OCI-LY3 (cell line): ENCODE measurements around the gene DHX29.

ENCODE experiments used
- CTCF ChIP-seq: fragments of 200-600, 300-600 bp; sonication (generic); IDR thresholded peaks from 2 replicates; pipeline ENCODE4 v1.5.1; 2014; ENCODE audit warnings: antibody characterized with exemption, low read length, low read depth
- EZH2phosphoT487 ChIP-seq: fragments of 200-600 bp; shearing (Covaris generic); IDR thresholded peaks from 2 replicates; pipeline ENCODE4 v1.6.1; 2018; ENCODE audit warnings: antibody characterized with exemption, mixed run types, low read depth

- TF ChIP-seq CTCF: no peak
- TF ChIP-seq EZH2phosphoT487: no peak
These were observed 88.5 kb downstream of the DHX29 start for GRCh38 chr5:55218967-55219366.
